Upper lobe of right lung (tissue), 1 donor: ENCODE data around the gene FOSL2. TPM values are rescaled to one million over a fixed set of nuclear protein-coding genes. Genes with fewer than 3 reads are reported as not detected.

Experiments
- ATAC-seq: fragments of 200-7000 bp; cut with Tn5 transposase; one replicate; pipeline ENCODE4 v1.9.1; 2020; ENCODE audit warnings: mild to moderate bottlenecking, moderate library complexity
- DNase-seq: peaks from one replicate; pipeline ENCODE4 v3.0.0-alpha.2; 2020
- H3K27ac ChIP-seq: fragments of 200-600 bp; one replicate; pipeline ENCODE4 v1.8.0; 2022
- H3K27me3 ChIP-seq: fragments of 200-600 bp; one replicate; pipeline ENCODE4 v1.8.0; 2022; ENCODE audit warnings: mild to moderate bottlenecking
- H3K36me3 ChIP-seq: fragments of 200-600 bp; one replicate; pipeline ENCODE4 v1.8.0; 2022
- H3K4me1 ChIP-seq: fragments of 200-600 bp; one replicate; pipeline ENCODE4 v1.8.0; 2022
- H3K4me3 ChIP-seq: fragments of 200-600 bp; one replicate; pipeline ENCODE4 v1.8.0; 2022; ENCODE audit warnings: mild to moderate bottlenecking
- H3K9me3 ChIP-seq: fragments of 200-600 bp; one replicate; pipeline ENCODE4 v1.8.0; 2022
- CTCF ChIP-seq: fragments of 200-600 bp; IDR thresholded peaks from one replicate; pipeline ENCODE4 v1.8.0; 2022; ENCODE audit warnings: antibody characterized with exemption
- intact Hi-C: fragments of 100-400 bp; cut with DNase I; formaldehyde crosslinking; loops from one replicate; pipeline ENCODE4 v1.11.0; 2022
- total RNA-seq: library from RNA; stranded (reverse); fragmentation: NEBNext Ultra II Directional; extraction: Animal tissue kit (Norgen Biotek cat#: 25700); gene quantifications from one replicate; pipeline ENCODE4 v1.2.1, GENCODE V29; 2021
- donor health status: DM: no; HTN: yes; CAD: no; lungs with severe emphysema.

Gene FOSL2
- total RNA-seq, 1 donor from 2014 or later, result 123 TPM

DNA sequence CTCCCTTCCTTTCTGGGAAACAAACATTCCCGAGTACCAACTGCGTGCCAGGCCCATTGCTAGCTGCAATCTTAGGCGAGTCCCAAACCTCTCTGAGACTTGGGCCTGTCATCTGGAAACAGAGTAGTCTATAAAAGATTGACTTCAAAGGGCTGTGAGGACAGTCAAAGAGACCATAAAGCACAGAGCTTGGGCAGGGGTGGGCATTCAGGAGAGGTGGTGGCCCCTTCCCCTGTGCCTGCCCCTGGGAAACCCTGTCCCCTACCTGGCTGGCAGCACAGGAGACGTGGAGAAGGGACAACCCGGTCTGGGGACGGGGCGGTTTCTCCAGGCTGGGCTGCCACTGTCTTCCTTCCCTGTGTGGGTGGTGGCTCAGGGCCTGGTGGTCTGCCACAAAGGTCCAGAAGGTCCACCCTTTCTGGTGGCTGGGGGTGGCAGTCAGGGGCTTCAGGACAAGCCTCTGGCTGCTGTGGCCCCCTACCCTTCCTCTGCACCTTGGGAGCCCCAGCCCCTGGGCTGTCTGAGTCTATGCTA is 33.9 kb upstream of the FOSL2 start:
- no peaks in the 10 kb centered on the region for H3K9me3 ChIP-seq
- peak overlapping the region; percentile 63 for H3K27ac ChIP-seq
- H3K27me3 ChIP-seq, result no peaks in the 10 kb centered on the region
- ATAC-seq, result no peak
- intact Hi-C loops, result no loop called here
- H3K4me3 ChIP-seq, result no peak overlapping the region
- TF ChIP-seq CTCF, result no peak
- no peak for DNase-seq
- H3K4me1 ChIP-seq, result peaks cover 36% of the 10 kb centered on the region
- no peaks in the 10 kb centered on the region for H3K36me3 ChIP-seq

DNA sequence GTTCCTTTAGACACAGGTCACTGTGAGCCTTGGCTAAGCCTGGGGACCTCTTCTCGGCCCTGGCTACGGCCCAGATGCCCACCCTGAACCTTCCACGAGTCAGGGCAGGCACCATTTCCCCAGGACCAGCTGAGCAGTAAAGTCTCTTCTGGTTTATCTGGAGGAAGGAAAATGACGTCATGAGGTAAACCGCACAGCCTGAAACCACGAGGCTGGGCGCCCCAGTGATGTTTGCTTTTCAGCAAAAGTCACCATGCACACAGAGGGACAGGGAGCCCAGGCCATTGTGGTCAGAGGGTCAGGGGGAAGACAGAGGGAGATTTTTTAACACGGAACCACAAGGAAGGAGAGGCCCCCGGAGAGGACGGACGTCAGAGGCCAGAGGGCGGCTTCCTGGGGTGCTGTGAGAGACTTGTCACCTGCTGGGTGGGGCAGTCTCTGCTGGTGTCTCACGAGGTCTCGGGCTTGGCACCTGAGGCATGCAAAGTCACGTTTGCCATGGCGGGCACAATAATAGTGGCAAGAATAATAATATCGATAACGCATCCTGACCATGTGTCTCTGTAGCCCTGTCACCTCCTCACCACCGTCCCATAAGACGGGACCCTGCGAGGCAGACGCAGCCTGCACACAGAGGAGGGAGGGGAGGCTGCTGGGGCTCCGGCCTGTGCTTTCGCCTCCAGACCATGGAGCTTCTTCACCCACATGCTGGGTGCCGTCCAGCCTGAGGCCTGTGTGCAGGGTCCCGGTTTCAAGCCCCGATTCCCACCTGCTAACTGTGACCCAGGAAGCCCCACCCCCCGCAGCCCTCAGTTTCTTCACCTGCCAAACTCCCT is 33.2 kb upstream of the FOSL2 start:
- Histone ChIP-seq H3K27ac (peak overlapping the region; percentile 63), H3K4me3 (no peak overlapping the region), H3K4me1 (peaks cover 36% of the 10 kb centered on the region), H3K36me3 (no peaks in the 10 kb centered on the region), H3K27me3 (no peaks in the 10 kb centered on the region), H3K9me3 (no peaks in the 10 kb centered on the region)
- ATAC-seq (peak; percentile 72), DNase-seq (no peak)
- TF ChIP-seq CTCF, result no peak
- intact Hi-C loops, result no loop called here

DNA sequence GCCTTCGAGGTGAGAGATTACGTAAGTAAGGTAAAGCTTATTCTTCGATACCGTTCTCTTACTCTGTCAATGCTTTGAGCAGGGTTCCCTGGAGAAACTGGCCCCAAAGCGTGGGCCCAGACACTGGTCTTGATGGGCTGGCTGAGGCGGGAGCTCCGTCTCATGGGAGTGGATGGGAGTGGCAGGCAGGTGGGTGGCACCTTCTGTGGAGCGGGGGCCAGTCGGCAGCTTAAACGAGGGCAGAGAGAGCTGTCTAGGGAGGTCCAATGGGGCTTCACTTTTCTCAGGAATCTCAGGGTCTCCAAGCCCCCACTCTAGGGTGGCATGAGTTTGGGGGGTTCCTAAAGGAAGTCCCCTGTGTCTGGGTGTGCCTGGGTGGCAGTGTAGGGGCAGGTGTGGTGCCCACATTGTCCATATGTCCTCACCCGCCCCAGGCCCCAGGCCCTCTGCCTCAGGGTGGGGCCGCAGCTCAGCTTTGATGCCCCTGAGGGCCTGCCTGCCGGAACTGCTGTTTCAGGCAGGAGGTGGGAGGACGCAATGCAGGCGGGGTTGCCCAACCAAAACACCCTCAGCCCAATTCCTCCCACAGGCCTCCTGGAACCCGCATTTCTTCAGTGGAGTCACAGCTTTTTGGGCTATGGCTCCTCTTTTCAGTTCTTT is 32.5 kb upstream of the FOSL2 start:
- H3K27ac ChIP-seq, result peak overlapping the region; percentile 63
- no peak for ATAC-seq

GRCh38 chr2:28360718-28361293 is 31.9 kb upstream of the FOSL2 start:
- no peaks in the 10 kb centered on the region for H3K27me3 ChIP-seq
- intact Hi-C loops, result no loop called here
- no peaks in the 10 kb centered on the region for H3K36me3 ChIP-seq
- TF ChIP-seq CTCF, result no peak
- no peak overlapping the region for H3K4me3 ChIP-seq
- ATAC-seq (no peak), DNase-seq (no peak)
- no peaks in the 10 kb centered on the region for H3K9me3 ChIP-seq
- no peak overlapping the region for H3K27ac ChIP-seq
- H3K4me1 ChIP-seq, result peaks cover 38% of the 10 kb centered on the region

More for the DNA sequence above, 32.5 kb upstream of the FOSL2 start:
- intact Hi-C loops, result no loop called here
- Histone ChIP-seq H3K4me1 (peaks cover 37% of the 10 kb centered on the region), H3K27me3 (no peaks in the 10 kb centered on the region), H3K9me3 (no peaks in the 10 kb centered on the region), H3K4me3 (no peak overlapping the region), H3K36me3 (no peaks in the 10 kb centered on the region)
- DNase-seq, result no peak
- TF ChIP-seq CTCF, result no peak

GRCh38 chr2:28361991-28362710 is 30.5 kb upstream of the FOSL2 start:
- Histone ChIP-seq H3K4me1 (peaks cover 41% of the 10 kb centered on the region), H3K27ac (no peak overlapping the region)
- no peak for DNase-seq

More at GRCh38 chr2:28361991-28362710, 30.5 kb upstream of the FOSL2 start:
- intact Hi-C loops, result no loop called here
- H3K27me3 ChIP-seq, result no peaks in the 10 kb centered on the region
- no peak overlapping the region for H3K4me3 ChIP-seq
- no peaks in the 10 kb centered on the region for H3K9me3 ChIP-seq
- no peak for ATAC-seq
- H3K36me3 ChIP-seq, result no peaks in the 10 kb centered on the region
- no peak for TF ChIP-seq CTCF
